Inferior parietal cortex (tissue), 1 donor: ENCODE results near the gene SCART1.
"Not testable (repeated sequence)": the region's sequence is repeated elsewhere in the genome, so short reads cannot be mapped to it uniquely, and the experiment has no call there.

ENCODE experiments used
- DNase-seq: peaks from one replicate; pipeline ENCODE4 v3.0.0-alpha.2; 2016; ENCODE audit errors: extremely low spot score

SCART1 gene

GRCh38 chr10:133474027-133474426, 20.3 kb downstream of the SCART1 start:
- no peak for DNase-seq

- no peak for DNase-seq
Observed at GRCh38 chr10:133474665-133475424, 21.1 kb downstream of the SCART1 start.

GRCh38 chr10:133475425-133475734, 21.6 kb downstream of the SCART1 start:
- DNase-seq = no peak

GRCh38 chr10:133475821-133476640, 22.3 kb downstream of the SCART1 start:
- no peak for DNase-seq

- DNase-seq = no peak
Observed at GRCh38 chr10:133476641-133476990, 22.9 kb downstream of the SCART1 start.

- DNase-seq = no peak
Observed at GRCh38 chr10:133481086-133481643, 27.4 kb downstream of the SCART1 start.

GRCh38 chr10:133481657-133482056, 27.9 kb downstream of the SCART1 start:
- DNase-seq = no peak

GRCh38 chr10:133484818-133485217, 31.1 kb downstream of the SCART1 start:
- no peak for DNase-seq

- no peak for DNase-seq
Observed at GRCh38 chr10:133487085-133487484, 33.3 kb downstream of the SCART1 start.

- no peak for DNase-seq
Observed at GRCh38 chr10:133488354-133488753, 34.6 kb downstream of the SCART1 start.

- DNase-seq = no peak
Observed at GRCh38 chr10:133489816-133490588, 36.3 kb downstream of the SCART1 start.

- DNase-seq = not testable (repeated sequence)
Observed at GRCh38 chr10:133493562-133493961, 39.8 kb downstream of the SCART1 start.

GRCh38 chr10:133497363-133497762, 43.6 kb downstream of the SCART1 start:
- not testable (repeated sequence) for DNase-seq

GRCh38 chr10:133499176-133499575, 45.4 kb downstream of the SCART1 start:
- not testable (repeated sequence) for DNase-seq

- not testable (repeated sequence) for DNase-seq
Observed at GRCh38 chr10:133500897-133501296, 47.2 kb downstream of the SCART1 start.

GRCh38 chr10:133509700-133510099, 56.0 kb downstream of the SCART1 start:
- DNase-seq = no peak

GRCh38 chr10:133511408-133511807, 57.7 kb downstream of the SCART1 start:
- no peak for DNase-seq

- no peak for DNase-seq
Observed at GRCh38 chr10:133511907-133512528, 58.3 kb downstream of the SCART1 start.

- no peak for DNase-seq
Observed at GRCh38 chr10:133515471-133515870, 61.7 kb downstream of the SCART1 start.

- no peak for DNase-seq
Observed at GRCh38 chr10:133516057-133516456, 62.3 kb downstream of the SCART1 start.

GRCh38 chr10:133518517-133518916, 64.8 kb downstream of the SCART1 start:
- not testable (repeated sequence) for DNase-seq
